SU-DHL-6 (cell line): Measurements from ENCODE around the gene SPTLC1.

Source experiments
- H2AFZ ChIP-seq: fragments of 200-600 bp; sonication (generic); 2 replicates; pipeline ENCODE4 v1.6.1; 2014; ENCODE audit warnings: low read depth, mild to moderate bottlenecking, moderate library complexity, mixed read lengths, antibody characterized with exemption, low read length; ENCODE audit not compliant: severe bottlenecking
- H3F3A ChIP-seq: fragments of 200-600 bp; shearing (Covaris generic); 2 replicates; pipeline ENCODE4 v1.6.0; 2016; ENCODE audit warnings: antibody characterized with exemption, mild to moderate bottlenecking; ENCODE audit not compliant: insufficient read depth
- H3K27ac ChIP-seq: fragments of 200-600 bp; sonication (generic); 2 replicates; pipeline ENCODE4 v1.5.1; 2016; ENCODE audit warnings: low read depth, mild to moderate bottlenecking, low read length, moderate library complexity, mixed read lengths
- H3K27me3 ChIP-seq: fragments of 200-600 bp; sonication (generic), shearing (Covaris generic); 2 replicates; pipeline ENCODE4 v1.6.0; 2014; ENCODE audit warnings: mild to moderate bottlenecking, low read length
- H3K36me3 ChIP-seq: fragments of 200-600 bp; sonication (generic); 2 replicates; pipeline ENCODE4 v1.6.1; 2014; ENCODE audit warnings: mild to moderate bottlenecking, low read length, mixed read lengths
- H3K4me2 ChIP-seq: fragments of 300-600, 200-600 bp; shearing (Covaris generic), sonication (generic); 2 replicates; pipeline ENCODE4 v1.6.0; 2014; ENCODE audit warnings: low read length, low read depth, mild to moderate bottlenecking; ENCODE audit not compliant: poor library complexity, severe bottlenecking
- H3K4me3 ChIP-seq: fragments of 200-600 bp; sonication (generic); 2 replicates; pipeline ENCODE4 v1.5.1; 2014; ENCODE audit warnings: antibody characterized with exemption, low read length, mild to moderate bottlenecking, mixed read lengths; ENCODE audit not compliant: insufficient read depth, poor library complexity, severe bottlenecking
- H3K79me2 ChIP-seq: fragments of 200-600 bp; sonication (generic); 2 replicates; pipeline ENCODE4 v1.6.1; 2014; ENCODE audit warnings: mild to moderate bottlenecking, low read length, moderate library complexity; ENCODE audit not compliant: insufficient read depth
- H3K9ac ChIP-seq: fragments of 200-600 bp; sonication (generic); 2 replicates; pipeline ENCODE4 v1.7.0; 2014; ENCODE audit warnings: mild to moderate bottlenecking, low read length
- H3K9me2 ChIP-seq: fragments of 200-600 bp; sonication (generic); replicated peaks from 2 replicates; pipeline ENCODE4 v1.6.1; 2014; ENCODE audit warnings: low read length; ENCODE audit not compliant: insufficient read depth
- H3K9me3 ChIP-seq: fragments of 200-600 bp; sonication (generic); 2 replicates; pipeline ENCODE4 v1.6.1; 2014; ENCODE audit warnings: low read length, mixed read lengths; ENCODE audit not compliant: insufficient read depth
- H4K20me1 ChIP-seq: fragments of 200-600 bp; sonication (generic); 2 replicates; pipeline ENCODE4 v1.6.1; 2014; ENCODE audit warnings: low read depth, mild to moderate bottlenecking, antibody characterized with exemption, low read length, moderate library complexity, mixed read lengths
- CTCF ChIP-seq: fragments of 200-600 bp; sonication (generic); IDR thresholded peaks from one replicate; pipeline ENCODE4 v1.5.1; 2017; ENCODE audit warnings: antibody characterized with exemption, mild to moderate bottlenecking, low read length, moderate library complexity; ENCODE audit not compliant: insufficient read depth, poor library complexity, severe bottlenecking
- EZH2phosphoT487 ChIP-seq: fragments of 200-600 bp; sonication (generic), shearing (Covaris generic); conservative IDR thresholded peaks from 2 replicates; pipeline ENCODE4 v1.6.1; 2018; ENCODE audit warnings: mild to moderate bottlenecking, antibody characterized with exemption, low read length, moderate library complexity, mixed read lengths

Gene SPTLC1

GRCh38 chr9:92115071-92115858 lies at the start of gene SPTLC1:
TSS of gene SPTLC1 (minus strand) at chr9:92115413. CDS start at chr9:92115370, 43 bp downstream.
- 0 out of 2 replicates have a peak, but pooled peaks cover 3% of the 10 kb centered on the region for H3K36me3 ChIP-seq
- no peaks in the 10 kb centered on the region for H3K27me3 ChIP-seq
- no peaks in the 10 kb centered on the region for H3K9me2 ChIP-seq
- 0 out of 2 replicates have a peak, but pooled peaks cover 3% of the 10 kb centered on the region for H4K20me1 ChIP-seq
- TF ChIP-seq CTCF (no peak), EZH2phosphoT487 (no peak)
- H3K4me2 ChIP-seq = peak within 1 kb of the TSS; percentile 70
- H3F3A ChIP-seq = 0 out of 2 replicates have a peak, but pooled peaks cover 3% of the 10 kb centered on the region
- H3K9ac ChIP-seq = peak within 1 kb of the TSS; percentile 84
- H3K27ac ChIP-seq = peak within 1 kb of the TSS; percentile 27; the same call in 1 of the 2 replicates
- H3K4me3 ChIP-seq = peak within 1 kb of the TSS; percentile 96
- H2AFZ ChIP-seq = peak within 1 kb of the TSS; percentile 85
- H3K79me2 ChIP-seq = peaks cover 46% of the 10 kb centered on the region
- no peaks in the 10 kb centered on the region for H3K9me3 ChIP-seq

DNA sequence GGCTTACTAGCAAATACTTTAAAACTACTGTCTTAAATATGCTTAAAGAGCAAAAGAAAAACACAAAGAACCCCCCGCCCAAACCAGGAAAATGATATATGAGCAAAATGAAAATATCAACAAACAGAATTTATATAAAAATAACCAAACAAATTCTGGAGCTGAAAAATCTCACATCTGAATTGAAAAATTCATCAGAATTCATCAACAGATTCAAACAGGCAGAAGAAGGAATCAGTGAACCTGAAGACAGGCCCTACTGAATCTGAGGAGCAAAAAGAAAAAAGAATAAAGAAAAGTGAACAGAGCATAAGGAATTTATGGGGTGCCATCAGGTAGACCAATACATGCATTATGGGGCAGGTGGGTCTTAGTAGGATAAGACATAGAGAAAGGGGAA lies 49.8 kb upstream of the SPTLC1 start:
- Histone ChIP-seq H4K20me1 (no peaks in the 10 kb centered on the region), H3K27ac (no peak overlapping the region), H3K9me2 (no peaks in the 10 kb centered on the region), H3K79me2 (no peaks in the 10 kb centered on the region), H3K9ac (no peak overlapping the region), H3F3A (no peaks in the 10 kb centered on the region), H3K4me3 (no peak overlapping the region), H3K4me2 (no peak overlapping the region), H3K36me3 (no peaks in the 10 kb centered on the region), H3K9me3 (no peaks in the 10 kb centered on the region), H2AFZ (no peak overlapping the region), H3K27me3 (no peaks in the 10 kb centered on the region)
- TF ChIP-seq EZH2phosphoT487 (no peak), CTCF (no peak)

DNA sequence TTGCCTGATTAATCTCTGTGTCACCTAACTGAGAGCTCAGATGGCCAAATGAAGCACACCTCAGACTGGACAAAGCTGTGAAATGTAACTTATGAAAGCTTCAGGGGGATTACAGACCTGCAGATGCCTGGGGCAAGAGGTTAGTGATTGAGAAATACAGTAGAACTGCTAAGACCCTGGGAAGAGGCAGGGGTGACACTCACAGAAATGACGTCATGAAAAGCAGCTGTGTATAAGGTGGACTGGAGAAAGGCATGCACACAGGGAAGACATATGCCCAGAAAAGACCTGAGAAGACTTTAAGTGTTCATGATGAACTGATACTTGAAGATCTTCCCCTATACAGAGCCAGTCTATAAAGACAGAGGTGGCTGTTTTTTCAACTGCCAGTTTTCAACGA lies 49.3 kb upstream of the SPTLC1 start:
- Histone ChIP-seq H3K9me2 (no peaks in the 10 kb centered on the region), H3K9ac (no peak overlapping the region), H3K36me3 (no peaks in the 10 kb centered on the region), H3K79me2 (no peaks in the 10 kb centered on the region), H3K27me3 (no peaks in the 10 kb centered on the region), H2AFZ (no peak overlapping the region), H3K4me2 (no peak overlapping the region), H3K27ac (no peak overlapping the region), H3K4me3 (no peak overlapping the region), H3F3A (no peaks in the 10 kb centered on the region), H3K9me3 (no peaks in the 10 kb centered on the region), H4K20me1 (no peaks in the 10 kb centered on the region)
- TF ChIP-seq CTCF (no peak), EZH2phosphoT487 (no peak)
